ENCODE results near the gene STK11IP. TPM values are rescaled to one million over a fixed set of nuclear protein-coding genes. Genes with fewer than 3 reads are reported as not detected.
A peak's percentile ranks its signal among the peaks of the same experiment; 100 is the strongest.

STK11IP gene
- total RNA-seq, 2 donors from 2014 or later: 18.3 to 60.3 TPM

DNA sequence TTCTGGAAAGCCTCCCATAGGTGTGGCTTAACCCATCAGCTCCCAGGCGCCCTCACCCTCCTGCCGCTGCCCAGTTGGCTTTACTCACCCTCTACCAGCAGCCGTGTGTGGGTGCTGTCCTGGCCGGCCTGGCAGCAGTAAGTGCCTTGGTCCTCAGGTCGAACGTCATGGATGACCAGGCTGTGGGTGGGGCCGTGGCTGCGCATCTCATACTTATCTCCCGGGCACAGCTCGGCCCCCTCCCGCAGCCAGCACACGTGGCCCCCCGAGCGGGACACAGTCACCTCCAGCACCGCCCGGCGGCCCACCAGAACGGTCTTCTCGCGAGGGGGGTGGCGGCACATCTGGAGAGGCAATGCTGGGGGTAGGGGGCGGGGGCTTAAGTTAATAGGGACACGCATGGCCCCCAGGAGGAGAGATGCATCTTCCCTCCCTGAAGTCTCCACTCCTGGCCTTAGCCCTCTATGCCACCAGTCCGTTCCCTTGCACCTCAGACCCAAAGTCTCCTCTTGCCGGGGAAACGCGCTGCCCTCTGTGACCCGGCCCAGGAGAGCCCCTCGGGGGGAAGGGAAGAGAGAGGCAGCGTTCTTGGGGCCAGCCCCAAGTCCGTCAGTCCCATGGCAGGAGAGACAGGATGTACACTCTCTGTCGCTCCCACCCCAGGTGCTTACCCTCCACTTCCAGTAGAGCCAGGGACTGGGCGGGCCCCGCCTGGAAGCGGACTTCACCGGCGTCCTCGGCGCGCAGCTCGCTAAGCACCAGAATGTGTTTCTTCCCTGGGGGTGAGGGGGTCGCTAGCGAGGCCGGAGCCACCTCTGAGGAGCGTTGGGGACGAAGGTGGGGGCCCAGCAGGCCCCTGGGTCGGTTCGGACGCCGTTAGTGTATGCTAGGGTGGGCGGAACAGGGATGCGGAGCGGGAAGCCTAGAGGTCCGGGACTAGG, 45.9 kb upstream of the STK11IP start:
- DNase-seq (ENCODE audit: low spot score): no peak
- Histone ChIP-seq H3K4me1 (replicated peaks) (peaks cover 11% of the 10 kb centered on the region), H3K27me3 (replicated peaks; ENCODE audit: insufficient read depth) (no peaks in the 10 kb centered on the region), H3K9me3 (no peaks in the 10 kb centered on the region), H3K27ac (peak overlapping the region; percentile 77 to 81), H3K4me3 (peak overlapping the region; percentile 50 to 66), H3K36me3 (no peaks in the 10 kb centered on the region)
- 9% methylated on average over 48 of the region's 54 CpGs for WGBS
- intact Hi-C loops (cut with DNase I): no loop called here
- TF ChIP-seq CTCF (IDR thresholded peaks at IDR 0.05) (no peak), POLR2AphosphoS5 (IDR thresholded peaks at IDR 0.05) (no peak), POLR2A (IDR thresholded peaks at IDR 0.05) (no peak)

GRCh38 chr2:219552382-219553167, 45.1 kb upstream of the STK11IP start:
- peak overlapping the region; percentile 50 to 66 for H3K4me3 ChIP-seq
- no peaks in the 10 kb centered on the region for H3K27me3 ChIP-seq (replicated peaks; ENCODE audit: insufficient read depth)
- DNase-seq (ENCODE audit: low spot score): peak; percentile 87
- peak overlapping the region; percentile 77 to 81 for H3K27ac ChIP-seq
- intact Hi-C loops (cut with DNase I): no loop called here
- WGBS: under 1% methylated on average over 50 of the region's 99 CpGs
- TF ChIP-seq POLR2A (IDR thresholded peaks at IDR 0.05): peak; percentile 44
- peak; percentile 75 for TF ChIP-seq POLR2AphosphoS5 (IDR thresholded peaks at IDR 0.05)
- no peak for TF ChIP-seq CTCF (IDR thresholded peaks at IDR 0.05)
- H3K9me3 ChIP-seq: no peaks in the 10 kb centered on the region
- H3K36me3 ChIP-seq: no peaks in the 10 kb centered on the region
- H3K4me1 ChIP-seq (replicated peaks): peaks cover 11% of the 10 kb centered on the region

GRCh38 chr2:219553168-219553417, 44.6 kb upstream of the STK11IP start:
- H3K4me1 ChIP-seq (replicated peaks): peaks cover 11% of the 10 kb centered on the region
- no peaks in the 10 kb centered on the region for H3K9me3 ChIP-seq
- peak overlapping the region; percentile 77 to 81 for H3K27ac ChIP-seq
- H3K27me3 ChIP-seq (replicated peaks; ENCODE audit: insufficient read depth): no peaks in the 10 kb centered on the region
- 19% methylated on average over 7 of the region's 7 CpGs for WGBS
- no peaks in the 10 kb centered on the region for H3K36me3 ChIP-seq
- peak overlapping the region; percentile 50 to 66 for H3K4me3 ChIP-seq
- intact Hi-C loops (cut with DNase I): no loop called here
- DNase-seq (ENCODE audit: low spot score): no peak
- no peak for TF ChIP-seq CTCF (IDR thresholded peaks at IDR 0.05)
- TF ChIP-seq POLR2AphosphoS5 (IDR thresholded peaks at IDR 0.05): no peak
- TF ChIP-seq POLR2A (IDR thresholded peaks at IDR 0.05): no peak

GRCh38 chr2:219553463-219553963, 44.1 kb upstream of the STK11IP start:
- intact Hi-C loops (cut with DNase I): no loop called here
- H3K27ac ChIP-seq: no peak overlapping the region
- peaks cover 11% of the 10 kb centered on the region for H3K4me1 ChIP-seq (replicated peaks)
- no peak for DNase-seq (ENCODE audit: low spot score)
- no peak for TF ChIP-seq POLR2AphosphoS5 (IDR thresholded peaks at IDR 0.05)
- no peak for TF ChIP-seq CTCF (IDR thresholded peaks at IDR 0.05)
- no peak for TF ChIP-seq POLR2A (IDR thresholded peaks at IDR 0.05)
- H3K4me3 ChIP-seq: no peak overlapping the region
- H3K9me3 ChIP-seq: no peaks in the 10 kb centered on the region
- H3K36me3 ChIP-seq: no peaks in the 10 kb centered on the region
- no peaks in the 10 kb centered on the region for H3K27me3 ChIP-seq (replicated peaks; ENCODE audit: insufficient read depth)
- 74% methylated on average over 12 of the region's 12 CpGs for WGBS
